Activated CD4-positive, alpha-beta T cell treated with anti-CD3 and anti-CD28 coated beads, Interleukin-2, amount 50 U/mL, for 4 hours (primary cell): ENCODE measurements around the gene DYNLT1.
"Not testable (repeated sequence)": the region's sequence is repeated elsewhere in the genome, so short reads cannot be mapped to it uniquely, and the experiment has no call there.

ENCODE experiments used
- DNase-seq, 2 experiments: peaks; one replicate each; pipeline ENCODE4 v3.0.0-alpha.2; 2020

Gene DYNLT1

GRCh38 chr6:158644231-158645063 lies at the start of gene DYNLT1:
TSS of gene DYNLT1 (minus strand) at chr6:158644743. CDS start at chr6:158644708, 35 bp downstream.
- peak; percentile 74 to 77 for DNase-seq

- no peak for DNase-seq
Measured at GRCh38 chr6:158688860-158689259, 44.3 kb upstream of the DYNLT1 start.

GRCh38 chr6:158687506-158687905 lies 43.0 kb upstream of the DYNLT1 start:
- DNase-seq, result no peak

- peak; percentile 18 to 27 for DNase-seq
Measured at GRCh38 chr6:158686791-158687381, 42.3 kb upstream of the DYNLT1 start.

GRCh38 chr6:158686311-158686710 lies 41.8 kb upstream of the DYNLT1 start:
- no peak for DNase-seq

GRCh38 chr6:158684745-158685324 lies 40.3 kb upstream of the DYNLT1 start:
- no peak for DNase-seq

- no peak for DNase-seq
Measured at GRCh38 chr6:158684311-158684710, 39.8 kb upstream of the DYNLT1 start.

- no peak for DNase-seq
Measured at GRCh38 chr6:158680481-158680880, 35.9 kb upstream of the DYNLT1 start.

- DNase-seq, result no peak
Measured at GRCh38 chr6:158680015-158680414, 35.5 kb upstream of the DYNLT1 start.

- DNase-seq, result no peak
Measured at GRCh38 chr6:158677906-158678578, 33.5 kb upstream of the DYNLT1 start.

- not testable (repeated sequence) for DNase-seq
Measured at GRCh38 chr6:158677094-158677493, 32.6 kb upstream of the DYNLT1 start.

GRCh38 chr6:158674342-158675131 lies 30.0 kb upstream of the DYNLT1 start:
- DNase-seq, result no peak

GRCh38 chr6:158672726-158673125 lies 28.2 kb upstream of the DYNLT1 start:
- no peak for DNase-seq

- not testable (repeated sequence) for DNase-seq
Measured at GRCh38 chr6:158672119-158672518, 27.6 kb upstream of the DYNLT1 start.

GRCh38 chr6:158669145-158670035 lies 24.8 kb upstream of the DYNLT1 start:
- no peak for DNase-seq

GRCh38 chr6:158668707-158669103 lies 24.2 kb upstream of the DYNLT1 start:
- no peak for DNase-seq

- DNase-seq, result no peak
Measured at GRCh38 chr6:158667360-158667981, 22.9 kb upstream of the DYNLT1 start.

- no peak for DNase-seq
Measured at GRCh38 chr6:158666628-158667359, 22.3 kb upstream of the DYNLT1 start.

- DNase-seq, result no peak
Measured at GRCh38 chr6:158665332-158665731, 20.8 kb upstream of the DYNLT1 start.

GRCh38 chr6:158663625-158664165 lies 19.2 kb upstream of the DYNLT1 start:
- DNase-seq, result no peak
